GM18907 (cell line): Measurements from ENCODE around the gene PSMA5.
"Not testable (repeated sequence)": the region's sequence is repeated elsewhere in the genome, so short reads cannot be mapped to it uniquely, and the experiment has no call there.

ENCODE experiments used
- ATAC-seq: cut with Tn5 transposase; IDR thresholded peaks from one replicate; pipeline ENCODE4 v1.9.1; 2021; ENCODE audit warnings: mild to moderate bottlenecking, moderate library complexity; ENCODE audit not compliant: unreplicated experiment

Gene PSMA5

DNA sequence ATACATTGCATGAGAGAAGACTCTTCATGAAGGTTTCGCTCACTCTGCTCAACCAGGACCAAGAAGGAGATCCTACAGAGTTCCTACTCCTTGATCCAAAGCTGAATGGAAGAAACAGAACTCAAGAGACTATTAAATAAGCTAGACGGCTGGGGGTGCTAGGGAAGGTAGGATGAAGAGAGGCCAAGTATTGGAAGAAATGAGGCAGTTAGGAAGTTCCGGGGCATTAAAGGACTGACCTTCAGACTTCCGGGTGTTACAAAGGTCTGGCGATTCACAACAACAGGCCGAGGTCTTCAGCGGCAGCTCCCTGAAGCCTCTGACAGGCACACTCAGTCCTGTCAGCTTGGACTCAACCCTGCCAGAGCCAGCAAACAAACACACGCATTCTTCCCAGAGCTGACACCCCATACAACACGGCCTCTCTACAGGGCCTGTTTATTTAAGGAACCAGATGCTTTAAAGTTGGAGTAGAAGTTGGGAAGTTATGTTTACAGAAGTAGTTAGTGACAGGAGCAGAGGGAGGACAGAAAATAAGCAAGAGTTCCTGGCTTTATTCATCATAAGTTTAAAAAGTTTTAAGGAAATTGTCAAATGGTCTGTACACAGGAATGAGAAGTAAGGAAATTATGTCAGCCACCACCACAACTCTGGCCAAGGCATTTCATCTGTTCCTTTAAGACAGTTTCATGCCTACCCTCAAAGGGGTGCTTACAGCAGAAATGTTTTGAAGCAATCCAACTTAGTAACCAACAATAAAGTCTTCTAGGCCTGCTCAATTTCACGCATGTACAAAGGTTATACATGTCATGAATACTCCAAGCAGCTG is 33.2 kb downstream of the PSMA5 start:
- no peak for ATAC-seq

DNA sequence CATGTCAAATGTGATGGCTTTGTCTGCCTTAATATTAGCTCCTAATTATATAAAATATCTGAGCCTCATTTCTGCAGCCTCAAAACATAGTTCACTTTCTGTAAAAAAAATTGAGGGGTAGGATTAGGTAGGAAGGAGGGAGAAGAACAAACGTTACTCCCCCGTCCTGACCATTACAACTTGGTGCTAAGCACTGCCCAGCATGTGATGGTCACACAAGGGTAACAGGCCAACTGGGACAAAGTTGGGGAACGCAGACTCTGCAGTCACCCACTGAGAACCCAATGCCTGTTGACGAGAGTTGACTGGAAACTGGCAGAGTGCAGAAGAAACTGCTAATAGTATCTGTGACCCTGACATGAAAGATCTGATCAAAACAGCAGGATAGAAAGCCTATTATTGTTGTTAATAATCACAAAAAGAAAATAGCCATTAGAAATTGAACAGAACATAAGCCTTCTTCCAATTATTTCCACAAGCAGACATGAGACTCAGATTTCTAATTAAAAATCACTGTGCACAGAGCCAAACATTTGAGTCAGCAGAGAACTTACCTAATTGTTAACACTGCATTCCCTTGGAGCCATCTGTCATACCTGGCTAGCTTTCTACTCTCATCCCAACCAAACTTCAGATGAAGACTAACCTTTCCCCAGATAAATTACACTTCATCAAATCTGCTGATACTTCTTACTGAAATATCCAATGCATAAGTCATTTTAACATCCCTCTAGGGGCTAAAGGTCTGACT is 34.0 kb downstream of the PSMA5 start:
- peak; percentile 29 for ATAC-seq

DNA sequence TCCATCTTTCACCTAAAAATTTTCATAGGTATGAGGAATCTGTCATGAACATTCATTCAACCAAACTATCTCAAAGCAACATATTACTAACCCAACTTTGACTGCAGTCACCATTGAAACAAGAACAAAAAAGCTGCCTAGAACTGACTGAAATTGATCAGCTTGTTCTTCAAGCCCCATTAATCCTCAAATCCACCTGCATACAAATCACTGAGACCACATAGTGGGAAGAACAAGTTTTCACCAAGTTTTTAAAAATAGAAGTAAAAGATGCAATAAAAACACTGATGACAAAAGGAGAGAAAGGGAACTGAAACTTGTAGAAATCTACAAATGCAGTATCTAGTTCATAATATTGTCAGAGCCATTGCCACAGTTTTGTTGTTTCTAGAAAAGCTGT is 34.6 kb downstream of the PSMA5 start:
- peak; percentile 81 for ATAC-seq

DNA sequence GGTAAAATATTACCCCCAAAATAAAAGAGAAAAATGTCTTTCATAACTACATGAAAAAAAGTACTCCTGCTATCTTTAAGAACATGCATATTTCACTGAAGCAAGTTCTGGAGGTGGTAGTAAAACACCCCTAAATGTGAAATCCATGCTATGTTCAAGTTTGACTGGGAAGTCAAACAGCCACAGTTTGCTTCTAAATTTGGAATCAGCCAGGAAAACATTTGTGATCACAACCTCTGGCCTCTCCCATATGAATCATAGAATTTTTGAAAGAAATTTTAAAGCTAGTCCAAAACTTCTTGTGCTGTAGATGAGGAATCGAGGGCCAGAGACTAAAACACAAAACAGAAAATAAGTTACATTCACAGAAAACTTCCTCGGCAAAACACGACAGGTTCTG is 35.1 kb downstream of the PSMA5 start:
- ATAC-seq, result no peak

DNA sequence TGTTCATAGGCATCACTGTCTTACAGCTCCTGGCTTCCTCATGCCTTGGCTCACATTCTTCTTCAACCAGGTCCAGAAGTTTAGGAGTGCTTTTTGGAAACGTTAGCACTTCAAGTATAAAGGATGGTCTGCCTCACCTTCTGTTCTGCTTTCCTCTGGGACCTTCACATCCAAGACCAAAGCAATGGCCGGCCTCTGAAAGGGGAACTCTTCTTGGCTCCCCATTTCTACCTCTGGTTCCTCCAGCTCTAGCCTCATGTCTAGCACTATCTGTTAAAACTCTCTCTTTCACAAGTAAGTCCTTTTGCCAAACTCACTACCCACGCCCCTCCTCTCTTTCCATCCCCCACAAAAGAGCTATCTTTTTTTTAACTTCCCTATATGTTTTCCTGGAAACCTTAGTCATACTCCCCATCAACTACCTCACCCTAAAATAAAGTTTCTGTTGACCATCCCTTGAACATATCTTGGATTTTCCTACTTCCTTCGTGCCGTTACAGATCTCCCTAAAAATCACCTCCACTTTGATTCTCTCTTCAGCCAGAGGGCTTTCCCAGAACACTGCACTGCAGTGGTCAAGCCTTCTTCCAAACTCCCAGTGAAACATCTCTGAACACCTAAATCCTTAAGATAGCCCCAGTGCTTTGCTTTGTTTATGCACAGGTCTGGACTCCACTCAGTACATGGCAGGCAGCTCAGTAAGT is 36.5 kb downstream of the PSMA5 start:
- ATAC-seq, result no peak

DNA sequence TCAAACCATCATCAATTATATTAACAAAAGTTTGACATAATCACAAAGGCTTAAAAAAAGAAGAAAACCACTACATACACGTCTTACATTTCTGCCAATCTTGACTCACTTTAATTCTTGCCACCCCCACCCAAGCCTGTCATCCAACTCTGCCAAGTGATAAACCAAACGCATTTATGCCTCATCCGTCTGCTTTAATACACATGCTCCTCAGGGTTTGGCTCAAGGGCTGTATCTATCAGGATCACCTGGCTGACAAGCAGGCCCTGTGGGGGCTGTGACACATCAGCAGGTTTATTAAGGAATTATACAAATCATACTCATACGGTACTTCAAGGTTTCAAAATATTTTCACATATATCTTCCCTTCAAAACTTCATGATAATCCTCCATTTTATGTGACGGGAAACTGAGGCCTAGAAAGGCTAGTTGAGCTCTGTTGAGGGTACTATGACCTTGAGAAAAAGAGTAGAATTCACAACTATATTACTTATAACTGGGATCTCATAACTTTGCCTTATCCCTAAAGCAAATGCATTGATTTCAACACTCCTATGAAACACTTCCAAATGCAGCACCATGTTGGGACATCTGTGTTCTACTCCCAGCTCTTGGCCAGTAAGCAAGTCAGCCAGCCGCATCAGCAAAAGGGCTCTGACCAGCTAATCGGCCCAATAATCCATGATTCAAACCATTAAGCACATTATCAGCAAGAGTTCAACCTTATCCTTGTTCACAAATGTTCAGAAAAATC is 37.2 kb downstream of the PSMA5 start:
- no peak for ATAC-seq

DNA sequence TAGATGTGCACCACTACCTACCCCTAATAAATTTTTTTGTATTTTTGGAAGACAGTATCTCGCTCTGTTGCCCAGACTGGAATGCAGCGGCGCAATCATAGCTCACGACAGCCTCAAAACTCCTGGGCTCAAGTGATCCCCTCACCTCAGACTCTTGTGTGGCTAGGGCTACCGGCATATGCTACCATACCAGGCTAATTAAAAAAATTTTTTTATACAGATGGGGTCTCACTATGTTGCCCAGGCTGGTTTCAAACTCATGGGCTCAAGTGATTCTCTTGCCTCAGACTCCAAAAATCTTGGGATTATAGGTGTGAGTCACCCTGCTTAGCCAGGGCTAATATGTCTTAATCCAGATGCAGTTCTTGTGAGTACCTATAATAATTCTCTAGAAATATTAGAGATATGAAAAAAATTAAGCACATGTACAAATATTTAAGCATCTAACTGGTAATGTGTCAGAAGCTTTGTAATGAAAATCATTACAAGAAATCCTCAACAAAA is 38.0 kb downstream of the PSMA5 start:
- no peak for ATAC-seq

DNA sequence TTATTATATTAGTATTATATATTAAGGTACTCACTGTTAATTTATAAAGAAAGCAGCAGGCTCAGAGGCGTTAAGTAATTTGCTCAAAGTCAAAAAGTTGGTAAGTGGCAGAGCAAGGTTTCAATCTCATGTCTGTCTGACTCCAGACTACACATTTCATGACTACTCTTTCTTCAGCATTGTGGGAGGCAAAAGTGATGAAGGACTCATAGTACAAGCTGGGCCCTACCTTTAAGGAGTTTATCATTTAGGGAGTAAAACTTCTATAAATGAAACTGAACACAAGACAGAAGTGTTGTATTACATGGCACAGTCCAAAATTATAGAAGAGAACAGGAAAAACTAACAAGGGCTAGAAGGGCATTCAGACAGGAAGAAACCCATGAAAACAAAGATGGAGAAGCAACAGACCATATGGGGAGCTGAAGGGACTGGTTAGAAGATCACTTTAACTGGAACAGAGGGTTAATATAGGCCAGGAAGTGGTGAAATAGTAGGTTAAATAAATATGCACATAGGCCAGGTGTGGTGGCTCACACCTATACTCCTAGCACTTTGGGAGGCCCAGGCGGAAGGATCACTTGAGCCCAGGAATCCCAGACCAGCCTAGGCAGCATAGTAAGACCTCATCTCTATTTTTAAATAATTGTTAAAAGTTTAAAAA is 40.1 kb downstream of the PSMA5 start:
- no peak for ATAC-seq

DNA sequence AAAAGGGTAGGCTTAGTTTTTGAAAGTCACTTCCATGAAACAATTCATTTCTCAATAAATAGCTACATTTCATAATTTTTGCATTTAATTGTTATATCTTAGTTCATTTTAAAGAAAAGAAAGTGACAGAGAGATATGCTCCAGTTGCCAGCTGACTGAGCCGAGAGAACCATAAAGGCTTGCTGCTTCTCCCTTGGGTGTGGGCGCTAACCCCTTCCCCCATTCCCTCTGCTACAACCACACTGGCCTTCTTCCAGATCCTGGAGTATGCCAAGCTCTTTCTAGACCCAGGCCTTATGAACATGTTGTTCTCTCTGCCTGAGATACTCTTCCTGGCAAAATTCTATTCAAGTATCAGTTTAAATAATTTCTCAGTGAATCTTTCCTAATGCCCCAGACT is 40.8 kb downstream of the PSMA5 start:
- no peak for ATAC-seq

DNA sequence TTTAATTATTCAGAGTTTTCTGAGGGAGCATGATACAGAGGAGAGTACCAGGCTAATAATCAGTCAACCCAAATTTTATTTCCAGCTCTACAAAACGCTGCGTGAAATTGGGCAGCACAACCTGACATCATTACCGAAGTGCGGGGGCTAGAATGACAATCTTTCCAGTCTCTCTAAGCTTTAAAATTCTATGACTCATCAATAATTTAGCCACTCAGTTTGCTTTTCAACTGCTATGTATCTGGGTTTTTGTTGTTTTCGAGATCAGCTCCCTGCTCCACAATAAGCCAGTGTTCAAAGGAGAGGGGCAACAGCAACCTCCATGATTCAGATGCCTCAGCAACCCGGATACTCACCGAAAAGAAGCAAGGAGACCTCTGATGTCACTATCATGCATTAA is 42.4 kb downstream of the PSMA5 start:
- no peak for ATAC-seq

DNA sequence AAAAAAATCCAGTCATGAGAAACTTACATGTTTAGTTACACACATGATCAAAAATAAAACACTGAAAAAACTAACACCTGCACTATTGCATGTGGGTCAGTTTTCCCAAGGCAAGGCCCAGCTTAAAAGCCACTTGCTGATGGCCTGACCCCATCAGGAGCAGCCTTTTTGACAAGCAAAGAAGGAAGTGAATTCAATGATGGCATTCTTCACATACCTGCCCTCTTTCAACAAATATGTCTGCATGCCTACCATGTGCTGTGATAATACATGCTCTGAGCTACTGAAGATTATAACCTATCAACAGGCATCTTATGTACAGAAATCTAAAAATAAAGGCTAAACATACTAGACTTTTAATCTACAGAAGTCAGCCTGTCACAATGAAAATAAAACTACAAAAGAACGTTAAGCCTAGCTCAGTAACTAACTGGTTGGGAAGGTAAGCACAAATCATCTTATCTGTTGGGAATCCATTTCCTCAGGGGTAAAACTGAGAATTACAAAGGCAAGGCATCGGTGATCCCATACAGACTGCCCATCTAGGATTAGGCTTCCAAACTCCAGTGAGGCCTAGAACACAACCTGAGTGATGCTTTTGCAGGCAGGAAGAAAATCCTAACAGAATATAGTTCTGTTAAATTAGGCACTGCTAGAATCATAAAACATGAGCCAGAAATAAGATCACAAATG is 43.0 kb downstream of the PSMA5 start:
- ATAC-seq, result no peak

DNA sequence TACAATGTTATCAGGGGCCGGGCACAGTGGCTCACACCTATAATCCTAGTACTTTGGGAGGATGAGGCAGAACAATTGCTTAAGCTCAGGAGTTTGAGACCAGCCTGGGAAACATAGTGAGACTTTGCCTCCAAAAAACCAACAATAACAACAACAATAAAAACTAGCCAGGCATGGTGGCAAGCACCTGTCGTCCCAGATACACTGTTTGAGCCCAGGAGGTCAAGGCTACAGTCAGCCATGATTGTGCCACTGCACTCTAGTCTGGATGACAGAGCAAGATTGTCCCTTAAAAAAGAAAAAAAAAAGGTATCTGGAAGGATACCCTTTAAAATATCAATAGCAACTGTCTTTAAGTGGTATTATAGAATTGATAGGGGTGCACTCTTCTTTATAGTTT is 44.7 kb downstream of the PSMA5 start:
- no peak for ATAC-seq

DNA sequence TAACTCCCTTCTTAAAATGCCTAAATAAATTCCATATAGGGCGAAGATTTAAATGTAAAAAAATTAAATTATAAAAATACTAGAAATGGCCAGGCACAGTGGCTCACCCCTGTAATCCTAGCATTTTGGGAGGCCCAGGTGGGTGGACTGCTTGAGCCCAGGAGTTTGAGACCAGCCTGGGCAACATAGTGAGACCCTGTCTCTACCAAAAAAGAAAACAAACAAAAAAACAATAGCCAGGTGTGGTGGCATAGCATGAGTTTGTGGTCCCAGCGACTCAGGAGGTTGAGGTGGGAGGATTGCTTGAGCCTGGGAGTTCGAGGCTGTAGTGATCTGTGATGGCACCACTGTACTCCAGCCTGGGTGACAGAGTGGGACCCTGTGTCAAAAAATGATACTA is 46.3 kb downstream of the PSMA5 start:
- no peak for ATAC-seq

DNA sequence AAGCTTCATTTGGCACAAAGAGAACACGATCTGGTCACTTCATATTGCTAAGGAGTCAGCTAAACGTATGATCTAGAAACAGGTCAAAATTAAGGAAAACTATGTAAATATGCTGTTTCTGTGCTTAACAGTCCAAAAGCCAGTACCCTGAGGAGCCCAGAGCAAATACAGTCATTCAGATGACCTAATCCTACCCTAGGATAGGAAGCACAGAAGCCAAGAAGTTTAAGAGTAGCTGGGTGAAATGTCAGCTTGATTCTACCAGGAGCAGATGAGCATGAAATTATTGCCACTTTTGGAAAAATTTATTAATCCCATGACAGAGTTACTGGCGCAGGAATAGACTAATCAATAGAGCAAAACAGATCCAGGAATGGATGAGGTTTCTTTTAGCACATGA is 46.8 kb downstream of the PSMA5 start:
- ATAC-seq, result no peak

DNA sequence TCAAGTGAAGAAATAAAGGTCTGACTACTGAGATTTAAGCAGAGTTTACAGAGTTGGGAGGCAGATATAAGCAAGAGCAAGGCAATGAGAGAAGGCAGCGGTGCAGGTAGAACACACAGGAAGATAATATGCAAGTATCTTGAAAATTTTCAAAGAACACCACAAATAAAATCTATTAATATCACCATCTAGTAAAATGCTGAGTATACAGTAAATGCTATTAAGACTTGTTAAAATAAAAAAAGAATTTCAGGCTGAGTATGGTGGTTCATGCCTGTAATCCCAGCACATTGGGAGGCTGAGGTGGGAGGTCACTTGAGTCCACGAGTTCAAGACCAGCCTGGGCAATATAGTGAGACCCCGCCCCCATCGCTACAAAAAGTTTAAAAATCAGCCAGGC is 48.5 kb downstream of the PSMA5 start:
- ATAC-seq, result no peak

DNA sequence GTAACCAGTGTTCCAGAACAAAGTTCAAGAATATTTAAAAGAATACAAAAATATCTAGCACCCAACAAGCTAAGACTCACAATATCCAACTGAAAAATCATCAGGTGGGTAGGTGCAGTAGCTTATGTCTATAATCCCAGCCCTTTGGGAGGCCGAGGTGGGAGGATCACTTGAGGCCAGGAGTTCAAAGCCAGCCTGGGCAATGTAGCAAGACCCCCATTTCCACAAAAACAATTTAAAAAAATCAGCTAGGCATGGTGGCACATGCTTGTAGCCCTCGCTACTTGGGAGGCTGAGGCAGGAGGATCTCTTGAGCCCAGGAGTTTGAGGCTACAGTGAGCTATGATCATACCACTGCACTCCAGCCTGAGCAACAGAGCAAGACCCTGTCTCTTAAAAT is 52.6 kb downstream of the PSMA5 start:
- not testable (repeated sequence) for ATAC-seq

DNA sequence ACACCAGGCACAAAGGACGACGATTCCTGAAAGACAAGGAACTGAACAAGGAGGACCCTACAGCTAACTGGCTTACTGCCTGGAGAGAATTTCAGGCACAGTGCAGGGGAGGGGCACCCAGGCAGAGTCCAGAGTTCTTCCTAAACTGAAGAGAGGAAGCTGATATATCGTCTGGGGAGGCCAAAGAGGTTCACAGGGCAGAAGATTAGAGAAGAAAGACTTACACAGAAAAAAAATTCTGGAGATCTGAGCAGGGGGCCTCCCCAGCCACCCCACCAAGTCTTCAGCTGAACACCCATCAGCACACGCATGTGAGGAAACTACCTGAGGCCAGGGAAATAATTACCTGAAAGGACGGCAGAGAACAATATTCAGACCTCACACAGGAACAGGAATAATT is 53.1 kb downstream of the PSMA5 start:
- no peak for ATAC-seq

DNA sequence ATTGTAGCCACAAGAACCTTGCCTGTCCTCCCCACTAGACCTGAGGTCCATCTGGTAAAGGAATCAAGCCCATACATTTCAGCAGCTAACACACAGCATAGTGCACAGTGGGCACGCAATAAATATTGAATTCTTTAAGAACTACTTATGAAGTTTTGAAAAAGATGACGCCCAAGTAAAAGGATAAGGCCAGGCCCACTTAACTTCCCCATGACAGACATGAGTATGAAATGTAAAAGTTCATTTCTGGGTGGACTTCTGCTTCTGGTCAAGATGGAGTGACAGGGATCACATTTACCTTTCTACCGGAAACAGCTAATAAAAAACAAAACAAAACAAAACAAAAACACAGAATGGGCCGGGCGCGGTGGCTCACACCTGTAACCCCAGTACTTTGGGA is 54.0 kb downstream of the PSMA5 start:
- no peak for ATAC-seq

DNA sequence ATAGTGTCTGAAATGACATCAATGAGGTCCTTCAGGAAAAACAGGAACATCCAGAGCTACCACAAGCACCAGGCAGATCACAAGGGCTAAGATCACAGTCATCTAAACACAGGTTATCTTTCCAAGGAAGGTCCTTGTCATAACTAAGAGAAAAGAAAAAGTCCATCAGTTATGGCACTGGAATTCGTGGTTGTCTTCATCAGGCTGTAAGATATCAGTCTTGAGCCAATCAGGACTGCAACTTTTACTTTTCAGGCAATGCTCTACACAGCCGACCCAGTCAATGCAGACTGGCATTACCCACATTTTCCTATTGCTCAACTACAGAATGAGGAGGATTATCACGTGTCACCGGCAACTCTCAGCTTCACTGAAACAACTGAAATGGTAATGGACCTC is 54.9 kb downstream of the PSMA5 start:
- no peak for ATAC-seq
